GM19099 (cell line): ENCODE data around the gene FOXP1.

Experiments used
- POLR2A ChIP-seq: IDR thresholded peaks from 3 replicates; pipeline ENCODE4 v1.6.1; 2011; ENCODE audit warnings: low read depth; ENCODE audit not compliant: insufficient read length; ENCODE audit errors: extremely low read depth

Gene FOXP1

GRCh38 chr3:71047616-71048531, 535.7 kb downstream of the FOXP1 start:
- no peak for TF ChIP-seq POLR2A

GRCh38 chr3:71046791-71047190, 536.7 kb downstream of the FOXP1 start:
- no peak for TF ChIP-seq POLR2A

GRCh38 chr3:71045917-71046282, 537.6 kb downstream of the FOXP1 start:
- no peak for TF ChIP-seq POLR2A

- no peak for TF ChIP-seq POLR2A
Measured at GRCh38 chr3:71045212-71045916, 538.2 kb downstream of the FOXP1 start.

GRCh38 chr3:71042759-71043158, 540.8 kb downstream of the FOXP1 start:
- no peak for TF ChIP-seq POLR2A

- TF ChIP-seq POLR2A: no peak
Measured at GRCh38 chr3:71041371-71041770, 542.2 kb downstream of the FOXP1 start.

- no peak for TF ChIP-seq POLR2A
Measured at GRCh38 chr3:71039332-71039731, 544.2 kb downstream of the FOXP1 start.

- no peak for TF ChIP-seq POLR2A
Measured at GRCh38 chr3:71037775-71038174, 545.8 kb downstream of the FOXP1 start.

GRCh38 chr3:71035886-71036285, 547.6 kb downstream of the FOXP1 start:
- TF ChIP-seq POLR2A: no peak

- no peak for TF ChIP-seq POLR2A
Measured at GRCh38 chr3:71035314-71035713, 548.2 kb downstream of the FOXP1 start.

- no peak for TF ChIP-seq POLR2A
Measured at GRCh38 chr3:71033681-71034220, 549.8 kb downstream of the FOXP1 start.

- TF ChIP-seq POLR2A: no peak
Measured at GRCh38 chr3:71031914-71032521, 551.5 kb downstream of the FOXP1 start.

GRCh38 chr3:71031181-71031580, 552.3 kb downstream of the FOXP1 start:
- no peak for TF ChIP-seq POLR2A

- TF ChIP-seq POLR2A: no peak
Measured at GRCh38 chr3:71030748-71031147, 552.8 kb downstream of the FOXP1 start.

GRCh38 chr3:71029770-71030169, 553.8 kb downstream of the FOXP1 start:
- TF ChIP-seq POLR2A: no peak
